Measurements from ENCODE around the gene UBR4. TPM values are rescaled to one million over a fixed set of nuclear protein-coding genes. Genes with fewer than 3 reads are reported as not detected.

The UBR4 gene
- total and polyA plus RNA-seq, 10 of the 15 experiments (the other 5 are each of a cell fraction or from before 2014, with no cell fraction given), result 34.2 to 124 (median 56.2) TPM

DNA sequence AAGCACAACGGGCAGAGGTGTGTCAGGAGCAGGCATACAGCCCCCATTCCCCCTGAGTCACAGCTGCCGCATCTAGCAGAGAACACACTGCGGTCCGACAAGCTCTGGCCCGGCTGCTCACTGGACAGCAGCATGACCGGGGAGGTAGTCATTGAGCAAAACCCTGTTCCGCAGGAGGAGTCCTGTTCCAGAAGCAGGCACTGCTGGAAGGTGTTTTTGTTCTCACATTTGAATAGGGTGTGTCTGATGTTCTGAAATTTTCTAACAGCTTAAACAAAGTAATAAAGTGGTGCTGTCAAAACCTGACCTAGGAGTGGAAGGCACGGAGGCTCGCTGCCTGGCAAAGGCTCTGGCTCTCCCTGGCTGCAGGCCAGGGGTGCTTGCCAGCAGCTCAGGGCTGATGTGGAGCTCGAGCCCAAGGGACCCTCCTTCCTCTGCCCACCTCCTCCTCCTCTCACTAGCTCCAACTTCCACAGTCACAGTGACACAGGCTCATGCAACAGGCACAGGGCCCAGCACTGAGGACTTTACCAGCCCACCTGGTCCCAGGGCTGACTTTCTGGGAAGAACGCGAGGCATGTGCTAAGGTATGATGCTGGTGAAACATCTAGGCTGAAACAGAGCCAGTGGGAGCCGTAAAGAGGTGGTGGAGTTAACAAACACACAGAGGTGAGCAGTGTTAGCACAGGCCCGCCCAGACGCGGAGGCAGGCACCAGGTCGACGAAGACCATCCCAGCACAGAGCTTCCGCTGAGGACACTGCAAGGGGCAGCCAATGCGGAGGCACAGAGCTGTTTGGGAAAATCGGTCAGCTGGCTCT lies 135.0 kb downstream of the UBR4 start:
- Histone ChIP-seq H3K79me2 (ENCODE audit: control insufficient read depth, insufficient read depth, low read length) (no peaks in the 10 kb centered on the region), H4K20me1 (ENCODE audit: control insufficient read depth, insufficient read depth) (no peaks in the 10 kb centered on the region; the same call in 1 of the 2 replicates), H2AFZ (ENCODE audit: control insufficient read depth, low read depth, low read length) (no peak overlapping the region), H3K9me3 (replicated peaks; ENCODE audit: control insufficient read depth, insufficient read depth, low read length) (no peaks in the 10 kb centered on the region), H3K9ac (ENCODE audit: control insufficient read depth, insufficient read depth, low read length) (no peak overlapping the region), H3K27ac (ENCODE audit: control insufficient read depth, insufficient read depth) (no peak overlapping the region), H3K4me3 (no peak overlapping the region), H3K4me2 (ENCODE audit: control insufficient read depth, insufficient read depth) (no peak overlapping the region), H3K4me1 (ENCODE audit: control insufficient read depth, insufficient read depth, low read length) (no peaks in the 10 kb centered on the region), H3K27me3 (replicated peaks in 1 of 2; ENCODE audit: control insufficient read depth in 2 of 2, insufficient read depth in 2 of 2, low read length in 1 of 2) (no peaks in the 10 kb centered on the region), H3K36me3 (ENCODE audit: control insufficient read depth in 2 of 2, insufficient read depth in 2 of 2, low read length in 1 of 2) (peaks cover 24 to 27% of the 10 kb centered on the region in 2 experiments; a peak in 3 of 4 replicates)
- FAIRE-seq, result no peak
- intact Hi-C loops (cut with micrococcal nuclease; ENCODE audit: unreplicated experiment), result no loop called here
- ChIA-PET RAD21 (ENCODE audit: unreplicated experiment) (no interaction called here), POLR2A (no interaction called here), CTCF (no interaction called here), SMC1A (ENCODE audit: uncharacterized antibody, unreplicated experiment) (interaction anchor here (1.3 kb wide), 1 partner anchor 23 kb away, joined by 4 read pairs; no protein-coding TSS in a partner anchor)
- WGBS (ENCODE audit: insufficient coverage, insufficient replicate concordance, low lambda C conversion rate, missing lambda C conversion rate), result 88% methylated on average over 21 of the region's 21 CpGs
- DNase-seq (ENCODE audit: low read depth, low spot score), result no peak
- ATAC-seq, result no peak
- in situ Hi-C loops (cut with MboI), result no loop called here
- BruUV-seq (replicated peaks), result no TSS peak
- TF ChIP-seq HDAC6 (IDR thresholded peaks at IDR 0.05; ENCODE audit: unreplicated experiment), result no peak

- RAD21 ChIA-PET (ENCODE audit: unreplicated experiment), result no interaction called here
- in situ Hi-C loops (cut with MboI), result no loop called here
- H3K4me3 ChIP-seq, result no peak overlapping the region
- WGBS (ENCODE audit: insufficient coverage, insufficient replicate concordance, low lambda C conversion rate, missing lambda C conversion rate), result 78% methylated on average over 17 of the region's 17 CpGs
- DNase-seq (ENCODE audit: low read depth, low spot score) (no peak), FAIRE-seq (no peak), ATAC-seq (no peak)
- no peaks in the 10 kb centered on the region for H3K9me3 ChIP-seq (replicated peaks; ENCODE audit: control insufficient read depth, insufficient read depth, low read length)
- no peaks in the 10 kb centered on the region for H3K27me3 ChIP-seq (replicated peaks in 1 of 2; ENCODE audit: control insufficient read depth in 2 of 2, insufficient read depth in 2 of 2, low read length in 1 of 2)
- CTCF ChIA-PET, result no interaction called here
- peaks cover 22 to 26% of the 10 kb centered on the region in 2 experiments; a peak in 3 of 4 replicates for H3K36me3 ChIP-seq (ENCODE audit: control insufficient read depth in 2 of 2, insufficient read depth in 2 of 2, low read length in 1 of 2)
- H2AFZ ChIP-seq (ENCODE audit: control insufficient read depth, low read depth, low read length), result no peak overlapping the region
- no TSS peak for BruUV-seq (replicated peaks)
- H3K79me2 ChIP-seq (ENCODE audit: control insufficient read depth, insufficient read depth, low read length), result no peaks in the 10 kb centered on the region
- SMC1A ChIA-PET (ENCODE audit: uncharacterized antibody, unreplicated experiment), result no interaction called here
- H3K27ac ChIP-seq (ENCODE audit: control insufficient read depth, insufficient read depth), result no peak overlapping the region
- H4K20me1 ChIP-seq (ENCODE audit: control insufficient read depth, insufficient read depth), result no peaks in the 10 kb centered on the region; the same call in 1 of the 2 replicates
- intact Hi-C loops (cut with micrococcal nuclease; ENCODE audit: unreplicated experiment), result no loop called here
- H3K4me1 ChIP-seq (ENCODE audit: control insufficient read depth, insufficient read depth, low read length), result no peaks in the 10 kb centered on the region
- H3K4me2 ChIP-seq (ENCODE audit: control insufficient read depth, insufficient read depth), result no peak overlapping the region
- POLR2A ChIA-PET, result no interaction called here
- TF ChIP-seq, protein P1, sequence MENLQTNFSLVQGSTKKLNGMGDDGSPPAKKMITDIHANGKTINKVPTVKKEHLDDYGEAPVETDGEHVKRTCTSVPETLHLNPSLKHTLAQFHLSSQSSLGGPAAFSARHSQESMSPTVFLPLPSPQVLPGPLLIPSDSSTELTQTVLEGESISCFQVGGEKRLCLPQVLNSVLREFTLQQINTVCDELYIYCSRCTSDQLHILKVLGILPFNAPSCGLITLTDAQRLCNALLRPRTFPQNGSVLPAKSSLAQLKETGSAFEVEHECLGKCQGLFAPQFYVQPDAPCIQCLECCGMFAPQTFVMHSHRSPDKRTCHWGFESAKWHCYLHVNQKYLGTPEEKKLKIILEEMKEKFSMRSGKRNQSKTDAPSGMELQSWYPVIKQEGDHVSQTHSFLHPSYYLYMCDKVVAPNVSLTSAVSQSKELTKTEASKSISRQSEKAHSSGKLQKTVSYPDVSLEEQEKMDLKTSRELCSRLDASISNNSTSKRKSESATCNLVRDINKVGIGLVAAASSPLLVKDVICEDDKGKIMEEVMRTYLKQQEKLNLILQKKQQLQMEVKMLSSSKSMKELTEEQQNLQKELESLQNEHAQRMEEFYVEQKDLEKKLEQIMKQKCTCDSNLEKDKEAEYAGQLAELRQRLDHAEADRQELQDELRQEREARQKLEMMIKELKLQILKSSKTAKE (IDR thresholded peaks at IDR 0.05; ENCODE audit: low read depth, poor library complexity, severe bottlenecking), result no peak
- TF ChIP-seq ZNF207 (IDR thresholded peaks at IDR 0.05; ENCODE audit: borderline replicate concordance), result no peak
- TF ChIP-seq NR2F1 (conservative IDR thresholded peaks at IDR 0.05), result no peak
- no peak for TF ChIP-seq EP300 (IDR thresholded peaks at IDR 0.05; ENCODE audit: borderline replicate concordance in 1 of 2, control insufficient read depth in 1 of 2, low read depth in 2 of 2, low read length in 2 of 2)
- no peak for TF ChIP-seq ESRRA (IDR thresholded peaks at IDR 0.05; ENCODE audit: low read length)
- TF ChIP-seq RAD51 (IDR thresholded peaks at IDR 0.05), result no peak
- no peak for TF ChIP-seq GABPA (IDR thresholded peaks at IDR 0.05; ENCODE audit: low read depth)
- H3K9ac ChIP-seq (ENCODE audit: control insufficient read depth, insufficient read depth, low read length), result no peak overlapping the region
Observed at GRCh38 chr1:19074361-19074901, 135.6 kb downstream of the UBR4 start.

Data from GM12878 (cell line).